ENCODE measurements around the gene COTL1. TPM values are rescaled to one million over a fixed set of nuclear protein-coding genes. Genes with fewer than 3 reads are reported as not detected.

The COTL1 gene
- total and polyA plus RNA-seq, 4 donors: 12.0 to 59.5 (median 23.0) TPM

- Histone ChIP-seq H3K27ac (ENCODE audit: low read depth in 1 of 2, low read length in 2 of 2) (no peak overlapping the region), H3K4me1 (ENCODE audit: control insufficient read depth in 4 of 4, insufficient read depth in 4 of 4, low read length in 3 of 4) (peaks cover 0 to 16% (median 5%) of the 10 kb centered on the region in 4 donors), H3K4me3 (ENCODE audit: low read depth in 1 of 3, low read length in 3 of 3) (peak overlapping the region; percentile 62 to 82 (median 64)), H3K27me3 (ENCODE audit: control insufficient read depth in 4 of 4, insufficient read depth in 4 of 4, low read length in 3 of 4) (no peaks in the 10 kb centered on the region), H3K36me3 (ENCODE audit: control insufficient read depth in 4 of 4, insufficient read depth in 3 of 4, low read depth in 1 of 4, low read length in 3 of 4) (no peaks in the 10 kb centered on the region), H3K9ac (ENCODE audit: low read depth in 1 of 2, low read length in 2 of 2) (peak overlapping the region in 1 of 2 donors; percentile 72), H3K9me3 (ENCODE audit: control insufficient read depth in 4 of 4, low read length in 3 of 4) (no peaks in the 10 kb centered on the region)
- WGBS: 27% methylated on average over 13 of the region's 13 CpGs
- DNase-seq (ENCODE audit: low spot score): no peak
- no peak for TF ChIP-seq ZBTB33 (IDR thresholded peaks at IDR 0.05)
- TF ChIP-seq YY1 (IDR thresholded peaks at IDR 0.05): no peak
- TF ChIP-seq TAF1 (conservative IDR thresholded peaks at IDR 0.05): no peak
Measured at GRCh38 chr16:84616515-84616914, 1.4 kb downstream of the COTL1 start.

DNA sequence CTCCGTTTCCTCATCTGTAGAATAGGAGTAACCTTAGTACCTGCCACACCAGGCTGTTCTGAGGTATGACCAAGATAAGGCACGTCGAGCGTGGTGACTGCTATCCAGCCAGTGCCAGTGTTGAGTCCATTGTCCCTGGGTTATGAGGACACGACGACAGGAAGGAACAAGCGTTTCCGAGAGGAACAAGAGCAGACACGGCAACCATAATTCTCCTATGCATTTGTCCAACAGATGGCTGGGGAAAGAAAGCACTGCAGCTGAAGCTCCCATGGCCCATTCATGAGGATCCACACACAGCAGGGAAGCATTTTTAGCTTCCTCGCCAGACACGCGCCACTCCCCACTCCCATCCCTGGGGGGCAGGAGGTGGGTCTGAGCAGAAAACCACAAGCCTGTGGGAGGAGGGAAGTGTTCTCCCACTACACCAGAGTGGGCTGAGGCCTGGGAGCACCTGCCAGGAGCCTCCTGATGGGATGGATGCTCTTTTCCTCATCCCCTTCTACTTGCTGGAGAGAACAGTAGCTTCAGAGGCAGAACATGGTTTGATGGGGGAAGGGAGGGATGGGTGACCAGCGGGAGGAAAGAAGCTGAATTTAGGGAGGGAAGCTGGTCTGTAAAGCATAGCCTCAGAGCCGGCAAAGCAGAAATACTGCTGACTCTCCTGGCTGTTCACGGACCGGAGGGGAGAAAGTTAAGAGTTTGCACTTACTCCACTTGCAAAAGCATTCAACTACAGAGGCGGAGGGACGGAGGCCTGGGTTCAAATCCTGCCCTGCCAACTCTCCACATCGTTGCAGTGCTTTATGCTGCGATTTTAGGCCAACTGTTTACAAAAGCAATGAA lies 2.7 kb downstream of the COTL1 start:
- no peak overlapping the region for H3K9ac ChIP-seq (ENCODE audit: low read depth in 1 of 2, low read length in 2 of 2)
- peaks cover 0 to 16% (median 5%) of the 10 kb centered on the region in 4 donors for H3K4me1 ChIP-seq (ENCODE audit: control insufficient read depth in 4 of 4, insufficient read depth in 4 of 4, low read length in 3 of 4)
- 77% methylated on average over 20 of the region's 20 CpGs for WGBS
- H3K27me3 ChIP-seq (ENCODE audit: control insufficient read depth in 4 of 4, insufficient read depth in 4 of 4, low read length in 3 of 4): no peaks in the 10 kb centered on the region
- TF ChIP-seq NR2F2 (IDR thresholded peaks at IDR 0.05): no peak
- no peak for TF ChIP-seq JUND (IDR thresholded peaks at IDR 0.05)
- TF ChIP-seq EGR1 (IDR thresholded peaks at IDR 0.05; ENCODE audit: low read depth in 2 of 2): no peak
- TF ChIP-seq FOXA1 (IDR thresholded peaks at IDR 0.05): no peak
- TF ChIP-seq GABPA (IDR thresholded peaks at IDR 0.05 in 1 of 2, conservative IDR thresholded peaks at IDR 0.05 in 1 of 2): no peak
- no peak for TF ChIP-seq HNF4G (IDR thresholded peaks at IDR 0.05)
- TF ChIP-seq HNF4A (conservative IDR thresholded peaks at IDR 0.05): no peak
- TF ChIP-seq SP1 (IDR thresholded peaks at IDR 0.05): no peak
- TF ChIP-seq, protein P1, sequence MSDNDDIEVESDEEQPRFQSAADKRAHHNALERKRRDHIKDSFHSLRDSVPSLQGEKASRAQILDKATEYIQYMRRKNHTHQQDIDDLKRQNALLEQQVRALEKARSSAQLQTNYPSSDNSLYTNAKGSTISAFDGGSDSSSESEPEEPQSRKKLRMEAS (IDR thresholded peaks at IDR 0.05): no peak
- TF ChIP-seq ATF3 (IDR thresholded peaks at IDR 0.05): no peak
- TF ChIP-seq TAF1 (conservative IDR thresholded peaks at IDR 0.05): no peak
- no peak for TF ChIP-seq RAD21 (IDR thresholded peaks at IDR 0.05)
- no peak for TF ChIP-seq RXRA (IDR thresholded peaks at IDR 0.05)
- no peak for TF ChIP-seq FOXA2 (IDR thresholded peaks at IDR 0.05)
- no peak for TF ChIP-seq YY1 (IDR thresholded peaks at IDR 0.05)
- TF ChIP-seq ZBTB33 (IDR thresholded peaks at IDR 0.05): no peak
- peak overlapping the region in 1 of 3 donors; percentile 1 for H3K4me3 ChIP-seq (ENCODE audit: low read depth in 1 of 3, low read length in 3 of 3)
- no peaks in the 10 kb centered on the region for H3K36me3 ChIP-seq (ENCODE audit: control insufficient read depth in 4 of 4, insufficient read depth in 3 of 4, low read depth in 1 of 4, low read length in 3 of 4)
- DNase-seq (ENCODE audit: low spot score): no peak
- no peak overlapping the region for H3K27ac ChIP-seq (ENCODE audit: low read depth in 1 of 2, low read length in 2 of 2)
- H3K9me3 ChIP-seq (ENCODE audit: control insufficient read depth in 4 of 4, low read length in 3 of 4): no peaks in the 10 kb centered on the region

All from liver (tissue), 9 donors.